ENCODE results near the gene SH3RF1. TPM values are rescaled to one million over a fixed set of nuclear protein-coding genes. Genes with fewer than 3 reads are reported as not detected.

The SH3RF1 gene
- total RNA-seq, 1 experiment from 2014 or later: 15.3 TPM

- Histone ChIP-seq H3K9ac (ENCODE audit: extremely low read depth, insufficient read length, low read length) (no peak overlapping the region), H4K91ac (ENCODE audit: insufficient read length, low read depth, low read length) (no peak overlapping the region), H3K14ac (ENCODE audit: insufficient read depth, low read length) (no peak overlapping the region), H3K4ac (ENCODE audit: low read depth, low read length) (no peak overlapping the region), H2BK5ac (ENCODE audit: insufficient read length, low read length) (no peak overlapping the region), H3K23me2 (ENCODE audit: insufficient read length, low read depth, low read length, poor library complexity, severe bottlenecking) (no peaks in the 10 kb centered on the region), H2BK12ac (ENCODE audit: insufficient read length, low read depth, low read length) (no peak overlapping the region), H2BK20ac (ENCODE audit: low read depth, low read length, poor library complexity, severe bottlenecking) (no peak overlapping the region), H2BK15ac (ENCODE audit: low read depth, low read length) (no peak overlapping the region), H3K79me2 (ENCODE audit: insufficient read depth, low read length) (no peaks in the 10 kb centered on the region), H3T11ph (ENCODE audit: low read length) (no peak overlapping the region), H2AK5ac (ENCODE audit: insufficient read length, low read length) (no peak overlapping the region), H3K23ac (ENCODE audit: insufficient read length, low read depth, low read length) (no peak overlapping the region), H4K5ac (ENCODE audit: insufficient read length, low read depth, low read length) (no peak overlapping the region), H3K9me3 (ENCODE audit: control insufficient read depth, low read depth, low read length) (no peaks in the 10 kb centered on the region), H3K79me1 (ENCODE audit: insufficient read depth, low read depth, low read length, poor library complexity, severe bottlenecking) (no peaks in the 10 kb centered on the region), H4K20me1 (ENCODE audit: control insufficient read depth, insufficient read depth, insufficient read length) (no peaks in the 10 kb centered on the region), H2BK120ac (ENCODE audit: low read depth, low read length, poor library complexity, severe bottlenecking) (no peak overlapping the region), H3K27ac (ENCODE audit: insufficient read length, low read depth, low read length) (no peak overlapping the region), H3K4me2 (ENCODE audit: insufficient read depth, insufficient read length, low read length) (no peak overlapping the region), H2AFZ (ENCODE audit: low read length) (no peak overlapping the region), H3K56ac (ENCODE audit: insufficient read length, low read depth, low read length) (no peak overlapping the region), H3K4me1 (ENCODE audit: insufficient read depth, low read length) (peaks cover 2% of the 10 kb centered on the region; the same call in 1 of the 2 replicates), H4K8ac (replicated peaks; ENCODE audit: insufficient read length, low read depth, low read length) (no peak overlapping the region), H3K27me3 (ENCODE audit: insufficient read depth, low read length) (no peaks in the 10 kb centered on the region), H3K18ac (ENCODE audit: insufficient read length, low read depth, low read length) (no peak overlapping the region)
- WGBS (ENCODE audit: extremely low coverage, insufficient read length, low lambda C conversion rate): no CpG with 5 or more reads among the region's 4 CpGs
- no peak for TF ChIP-seq CTCF (conservative IDR thresholded peaks at IDR 0.05)
- Mint-ChIP-seq H3K9me3 (no peaks in the 10 kb centered on the region), H3K4me1 (peaks cover 32 to 33% of the 10 kb centered on the region in 2 experiments), H3K4me3 (no peak overlapping the region), H3K36me3 (ENCODE audit: insufficient read depth in 1 of 3, low read depth in 3 of 3) (peaks cover 10 to 30% (median 23%) of the 10 kb centered on the region in 3 experiments), H3K27me3 (ENCODE audit: low read depth) (no peaks in the 10 kb centered on the region), H3K27ac (peak overlapping the region in 1 of 3 experiments; percentile 38; a peak in 1 of 7 replicates)
- DNase-seq: no peak
Measured at GRCh38 chr4:169098969-169099690, 171.6 kb downstream of the SH3RF1 start.

All from H9 (cell line).